ENCODE data around the gene RUNDC3A. TPM values are rescaled to one million over a fixed set of nuclear protein-coding genes. Genes with fewer than 3 reads are reported as not detected.
"Not testable (repeated sequence)": the region's sequence is repeated elsewhere in the genome, so short reads cannot be mapped to it uniquely, and the experiment has no call there.

The RUNDC3A gene
- total and polyA plus RNA-seq, 7 donors = 0.09 to 0.39 (median 0.16) TPM; not detected in 3

DNA sequence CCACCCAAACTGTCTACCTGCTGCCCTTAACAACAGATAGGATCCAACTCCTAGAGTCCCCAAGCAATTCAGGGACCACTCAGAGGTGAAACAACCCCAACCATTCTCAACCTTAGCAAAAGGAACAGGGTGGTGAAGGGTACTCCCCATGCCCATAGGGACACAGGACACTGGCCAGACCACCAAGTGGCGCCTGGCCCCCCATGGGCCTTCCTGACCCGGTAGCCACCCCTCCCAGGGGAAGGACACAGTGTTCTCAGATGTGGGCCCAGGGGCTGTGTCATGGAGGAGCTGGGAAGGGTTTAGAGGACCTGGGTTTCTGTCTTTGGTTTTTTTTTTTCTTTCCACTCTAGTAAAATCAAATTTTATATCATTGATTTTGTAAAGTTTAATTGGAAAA is 25.9 kb downstream of the RUNDC3A start:
- no peak overlapping the region for H3K27ac ChIP-seq
- no peaks in the 10 kb centered on the region for H3K36me3 ChIP-seq (ENCODE audit: insufficient read depth in 1 of 2, low read depth in 1 of 2)
- TF ChIP-seq, protein P1, sequence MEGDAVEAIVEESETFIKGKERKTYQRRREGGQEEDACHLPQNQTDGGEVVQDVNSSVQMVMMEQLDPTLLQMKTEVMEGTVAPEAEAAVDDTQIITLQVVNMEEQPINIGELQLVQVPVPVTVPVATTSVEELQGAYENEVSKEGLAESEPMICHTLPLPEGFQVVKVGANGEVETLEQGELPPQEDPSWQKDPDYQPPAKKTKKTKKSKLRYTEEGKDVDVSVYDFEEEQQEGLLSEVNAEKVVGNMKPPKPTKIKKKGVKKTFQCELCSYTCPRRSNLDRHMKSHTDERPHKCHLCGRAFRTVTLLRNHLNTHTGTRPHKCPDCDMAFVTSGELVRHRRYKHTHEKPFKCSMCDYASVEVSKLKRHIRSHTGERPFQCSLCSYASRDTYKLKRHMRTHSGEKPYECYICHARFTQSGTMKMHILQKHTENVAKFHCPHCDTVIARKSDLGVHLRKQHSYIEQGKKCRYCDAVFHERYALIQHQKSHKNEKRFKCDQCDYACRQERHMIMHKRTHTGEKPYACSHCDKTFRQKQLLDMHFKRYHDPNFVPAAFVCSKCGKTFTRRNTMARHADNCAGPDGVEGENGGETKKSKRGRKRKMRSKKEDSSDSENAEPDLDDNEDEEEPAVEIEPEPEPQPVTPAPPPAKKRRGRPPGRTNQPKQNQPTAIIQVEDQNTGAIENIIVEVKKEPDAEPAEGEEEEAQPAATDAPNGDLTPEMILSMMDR (IDR thresholded peaks at IDR 0.05) = no peak
- H3K27me3 ChIP-seq (ENCODE audit: insufficient read depth in 3 of 3, low read length in 2 of 3) = no peaks in the 10 kb centered on the region
- WGBS, 3 donors = 38 to 59% (median 51%) methylated on average over 2 of the region's 2 CpGs
- DNase-seq = no peak
- no peak for ATAC-seq
- no peak overlapping the region for H3K4me3 ChIP-seq
- intact Hi-C loops (cut with DNase I) = no loop called here
- H3K4me1 ChIP-seq = peaks cover 7% of the 10 kb centered on the region
- no peaks in the 10 kb centered on the region for H3K9me3 ChIP-seq

DNA sequence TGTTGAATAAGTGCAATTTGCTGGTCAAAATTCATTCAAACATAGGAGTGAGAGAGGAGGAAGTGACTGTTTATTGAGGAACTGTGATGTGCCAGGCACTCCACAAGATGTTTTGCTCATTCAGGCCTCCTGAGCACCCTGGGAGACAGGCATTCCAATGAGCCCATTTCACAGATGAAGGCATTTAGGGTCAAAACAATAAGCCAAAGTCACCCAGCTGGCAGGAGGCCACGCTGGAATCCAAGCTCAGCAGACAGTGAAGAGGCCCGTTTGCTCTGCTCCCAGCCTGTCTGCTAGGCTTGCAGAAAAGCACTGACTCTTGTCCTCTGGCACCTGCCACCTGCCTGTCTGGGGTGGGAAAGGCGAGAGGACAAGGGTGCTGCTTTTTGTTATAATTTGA is 26.3 kb downstream of the RUNDC3A start:
- TF ChIP-seq, protein P1 (IDR thresholded peaks at IDR 0.05) = no peak
- Histone ChIP-seq H3K4me3 (no peak overlapping the region), H3K9me3 (no peaks in the 10 kb centered on the region), H3K27me3 (ENCODE audit: insufficient read depth in 3 of 3, low read length in 2 of 3) (no peaks in the 10 kb centered on the region), H3K36me3 (ENCODE audit: insufficient read depth in 1 of 2, low read depth in 1 of 2) (no peaks in the 10 kb centered on the region), H3K4me1 (peaks cover 7% of the 10 kb centered on the region), H3K27ac (no peak overlapping the region)
- ATAC-seq = no peak
- intact Hi-C loops (cut with DNase I) = no loop called here
- 39 to 46% (median 41%) methylated on average over 3 of the region's 3 CpGs for WGBS, 3 donors
- no peak for DNase-seq

DNA sequence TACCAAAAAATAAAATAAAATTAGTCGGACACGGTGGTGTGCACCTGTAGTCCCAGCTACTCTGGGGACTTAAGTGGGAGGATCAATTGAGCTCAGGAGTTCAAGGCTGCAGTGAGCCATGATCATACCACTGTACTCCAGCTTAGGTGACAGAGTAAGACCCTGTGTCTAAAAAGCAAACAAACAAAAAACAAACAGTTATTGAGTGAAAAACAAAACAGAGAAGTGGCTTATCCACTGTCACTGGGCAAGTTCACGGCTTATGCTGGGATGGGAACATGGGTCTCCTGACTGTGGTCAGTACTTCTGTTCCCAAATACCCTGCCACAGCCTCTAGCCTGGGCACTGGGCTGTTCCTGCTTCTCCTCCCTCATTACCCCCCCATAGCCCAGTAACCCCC is 27.2 kb downstream of the RUNDC3A start:
- Histone ChIP-seq H3K36me3 (ENCODE audit: insufficient read depth in 1 of 2, low read depth in 1 of 2) (no peaks in the 10 kb centered on the region), H3K27ac (no peak overlapping the region), H3K27me3 (ENCODE audit: insufficient read depth in 3 of 3, low read length in 2 of 3) (no peaks in the 10 kb centered on the region), H3K4me3 (no peak overlapping the region), H3K9me3 (no peaks in the 10 kb centered on the region), H3K4me1 (peaks cover 7% of the 10 kb centered on the region)
- DNase-seq (no peak), ATAC-seq (no peak)
- TF ChIP-seq, protein P1 (IDR thresholded peaks at IDR 0.05) = no peak
- 66 to 74% (median 68%) methylated on average over 3 of the region's 3 CpGs for WGBS, 3 donors
- intact Hi-C loops (cut with DNase I) = no loop called here

DNA sequence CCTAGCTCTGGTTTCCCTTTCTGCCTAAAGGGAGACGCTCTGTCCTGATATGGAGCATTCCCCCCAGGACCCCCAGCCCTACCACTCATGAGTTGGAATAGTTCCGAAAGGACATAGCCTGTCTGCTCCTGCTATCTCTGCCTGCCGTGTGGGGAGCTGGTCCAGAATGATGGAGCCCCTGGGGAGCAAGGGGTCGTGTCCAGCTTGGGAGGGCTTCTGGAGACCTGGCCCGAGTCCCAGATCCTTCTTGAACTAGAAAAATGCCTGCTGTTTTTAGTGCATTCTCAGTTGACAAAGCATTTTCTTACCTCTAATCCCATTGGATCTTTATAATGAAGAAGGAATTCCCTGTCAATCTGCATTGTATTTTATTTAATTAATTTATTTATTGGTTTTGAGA is 27.6 kb downstream of the RUNDC3A start:
- WGBS, 3 donors = 35 to 46% (median 42%) methylated on average over 5 of the region's 5 CpGs
- TF ChIP-seq, protein P1 (IDR thresholded peaks at IDR 0.05) = no peak
- peaks cover 5% of the 10 kb centered on the region for H3K4me1 ChIP-seq

DNA sequence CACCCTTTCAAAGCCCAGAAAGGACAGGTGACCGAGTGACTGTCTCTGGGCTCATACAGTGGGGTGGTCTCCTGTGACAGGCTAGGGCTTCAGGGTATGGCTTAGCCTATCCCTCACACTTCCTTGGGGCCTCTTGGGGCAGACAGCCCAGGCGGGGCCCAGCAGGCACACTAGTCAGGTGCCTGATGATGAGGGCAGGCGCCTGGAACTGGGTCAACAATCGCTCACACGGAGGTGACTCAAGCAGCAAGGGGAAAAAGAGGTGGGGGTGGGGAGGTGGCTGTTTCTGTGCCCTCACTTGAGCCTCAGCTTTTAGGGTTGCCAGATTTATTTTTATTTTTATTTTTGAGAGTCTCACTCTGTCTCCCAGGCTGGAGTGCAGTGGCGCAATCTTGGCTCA is 30.3 kb downstream of the RUNDC3A start:
- 55 to 62% (median 57%) methylated on average over 6 of the region's 6 CpGs for WGBS, 3 donors
- no peak for ATAC-seq

More for the DNA sequence above, 27.6 kb downstream of the RUNDC3A start:
- no peaks in the 10 kb centered on the region for H3K27me3 ChIP-seq (ENCODE audit: insufficient read depth in 3 of 3, low read length in 2 of 3)
- DNase-seq (no peak), ATAC-seq (no peak)
- intact Hi-C loops (cut with DNase I) = no loop called here
- no peaks in the 10 kb centered on the region for H3K9me3 ChIP-seq
- H3K36me3 ChIP-seq (ENCODE audit: insufficient read depth in 1 of 2, low read depth in 1 of 2) = no peaks in the 10 kb centered on the region
- H3K4me3 ChIP-seq = no peak overlapping the region
- no peak overlapping the region for H3K27ac ChIP-seq

DNA sequence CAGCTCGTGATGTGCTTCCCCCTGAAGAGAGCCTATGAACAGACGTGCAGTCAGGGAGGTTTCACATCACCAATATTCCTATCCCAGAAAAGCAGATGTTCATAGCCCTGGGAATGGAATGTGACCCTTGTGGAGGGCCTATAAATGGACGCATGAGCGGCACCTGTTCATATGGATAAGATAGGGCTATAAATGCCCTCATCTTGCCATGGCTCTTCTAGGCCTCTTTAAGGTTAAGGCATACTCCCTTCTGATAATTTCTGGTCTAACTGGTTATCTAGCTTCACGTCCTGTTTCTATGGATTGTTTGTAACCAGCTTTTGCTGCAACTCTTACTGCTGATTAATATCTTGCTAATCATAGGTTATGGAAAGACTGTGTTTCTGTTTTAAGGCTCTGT is 32.2 kb downstream of the RUNDC3A start:
- intact Hi-C loops (cut with DNase I); H3K4me3 ChIP-seq; H3K9me3 ChIP-seq; ATAC-seq; DNase-seq; H3K4me1 ChIP-seq; H3K27ac ChIP-seq; H3K36me3 ChIP-seq (ENCODE audit: insufficient read depth in 1 of 2, low read depth in 1 of 2); H3K27me3 ChIP-seq (ENCODE audit: insufficient read depth in 3 of 3, low read length in 2 of 3): not testable (repeated sequence)
- 52 to 60% (median 59%) methylated on average over 5 of the region's 5 CpGs for WGBS, 3 donors

More for the DNA sequence above, 30.3 kb downstream of the RUNDC3A start:
- H3K27ac ChIP-seq = no peak overlapping the region
- no peak for DNase-seq
- H3K27me3 ChIP-seq (ENCODE audit: insufficient read depth in 3 of 3, low read length in 2 of 3) = no peaks in the 10 kb centered on the region
- no peak overlapping the region for H3K4me3 ChIP-seq
- TF ChIP-seq, protein P1 (IDR thresholded peaks at IDR 0.05) = no peak
- no peaks in the 10 kb centered on the region for H3K36me3 ChIP-seq (ENCODE audit: insufficient read depth in 1 of 2, low read depth in 1 of 2)
- no peaks in the 10 kb centered on the region for H3K9me3 ChIP-seq
- H3K4me1 ChIP-seq = no peaks in the 10 kb centered on the region
- intact Hi-C loops (cut with DNase I) = no loop called here

Data from psoas muscle (tissue), 8 donors.